PC-9 (cell line): ENCODE data around the gene BMP10. TPM values are rescaled to one million over a fixed set of nuclear protein-coding genes. Genes with fewer than 3 reads are reported as not detected.
"Not testable (repeated sequence)": the region's sequence is repeated elsewhere in the genome, so short reads cannot be mapped to it uniquely, and the experiment has no call there.

Source experiments
- BruUV-seq: library from RNA; stranded (reverse); fragments of 400-500 nt; replicated peaks from 2 replicates; lab custom pipeline; 2021; lab: Mats Ljungman, UMichigan
- CTCF ChIA-PET: fragments of 300-600 bp; sonication (Branson Sonifier 250); formaldehyde crosslinking; loops from one replicate; lab custom pipeline; 2022; ENCODE audit warnings: antibody characterized with exemption; lab: Charles Lee
- POLR2A ChIA-PET: fragments of 300-600 bp; sonication (Branson Sonifier 250); formaldehyde crosslinking; loops from one replicate; lab custom pipeline; 2022; ENCODE audit warnings: antibody characterized with exemption; ENCODE audit not compliant: unreplicated experiment; lab: Charles Lee
- DNase-seq, 2 experiments: peaks; one replicate each; pipeline versions ENCODE4 v3.0.0 to v3.0.0-alpha.2; 2015 to 2022; ENCODE audit warnings: mixed read lengths in 1 of 2
- H2AFZ ChIP-seq: fragments of 200-600 bp; sonication (generic); 2 replicates; pipeline ENCODE4 v1.8.1; 2017; ENCODE audit warnings: antibody characterized with exemption
- H3F3A ChIP-seq: fragments of 200-600 bp; sonication (generic); 2 replicates; pipeline ENCODE4 v1.8.1; 2017; ENCODE audit warnings: antibody characterized with exemption, mild to moderate bottlenecking, low read depth; ENCODE audit not compliant: insufficient read depth
- H3K27ac ChIP-seq: fragments of 200-600 bp; sonication (generic); 2 replicates; pipeline ENCODE4 v1.6.1; 2016; ENCODE audit warnings: mixed run types
- H3K27me3 ChIP-seq: fragments of 200-600 bp; sonication (generic); 2 replicates; pipeline ENCODE4 v1.6.1; 2016; ENCODE audit warnings: low read depth, mixed run types; ENCODE audit not compliant: insufficient read depth
- H3K36me3 ChIP-seq: fragments of 200-600 bp; sonication (generic); 2 replicates; pipeline ENCODE4 v1.6.1; 2016; ENCODE audit warnings: low read depth, mixed run types
- H3K4me1 ChIP-seq: fragments of 200-600 bp; sonication (generic); replicated peaks from 2 replicates; pipeline ENCODE4 v1.6.1; 2016; ENCODE audit warnings: mixed run types; ENCODE audit not compliant: insufficient read depth
- H3K4me2 ChIP-seq: fragments of 200-600 bp; sonication (generic); 2 replicates; pipeline ENCODE4 v1.6.1; 2017; ENCODE audit warnings: mixed run types
- H3K4me3 ChIP-seq: fragments of 200-600 bp; sonication (generic); 2 replicates; pipeline ENCODE4 v1.6.1; 2016; ENCODE audit warnings: mixed run types
- H3K79me2 ChIP-seq: fragments of 200-600 bp; sonication (generic); 2 replicates; pipeline ENCODE4 v1.6.1; 2017; ENCODE audit warnings: low read depth, mixed run types
- H3K9me2 ChIP-seq: fragments of 200-600 bp; sonication (generic); 2 replicates; pipeline ENCODE4 v1.8.1; 2017; ENCODE audit warnings: mild to moderate bottlenecking; ENCODE audit not compliant: insufficient read depth
- H3K9me3 ChIP-seq: fragments of 200-600 bp; sonication (generic); 2 replicates; pipeline ENCODE4 v1.8.1; 2016; ENCODE audit warnings: low read depth; ENCODE audit not compliant: insufficient read depth
- H4K20me1 ChIP-seq: fragments of 200-600 bp; sonication (generic); 2 replicates; pipeline ENCODE4 v1.8.1; 2017; ENCODE audit not compliant: insufficient read depth
- CTCF ChIP-seq: fragments of 200-600 bp; sonication (generic); conservative IDR thresholded peaks from 2 replicates; pipeline ENCODE4 v1.6.1; 2017; ENCODE audit warnings: mixed run types, antibody characterized with exemption, mild to moderate bottlenecking, moderate library complexity
- EZH2 ChIP-seq: fragments of 200-600 bp; sonication (generic); IDR thresholded peaks from 2 replicates; pipeline ENCODE4 v1.8.0; 2017; ENCODE audit warnings: antibody characterized with exemption, low read depth
- intact Hi-C: fragments of 100-400 bp; cut with micrococcal nuclease; formaldehyde crosslinking; loops from one replicate; pipeline ENCODE4 v1.10.0; 2022; ENCODE audit not compliant: unreplicated experiment
- total RNA-seq: library from RNA; stranded (reverse); gene quantifications from 2 replicates; pipeline ENCODE4 v1.2.3, GENCODE V29; 2021

Gene BMP10
- total RNA-seq, 1 experiment from 2014 or later, result not detected

GRCh38 chr2:68901199-68901514 lies 30.0 kb upstream of the BMP10 start:
- BruUV-seq, result no TSS peak
- intact Hi-C loops, result no loop called here
- TF ChIP-seq EZH2, result no peak
- TF ChIP-seq CTCF, result 0 out of 2 replicates have a peak, but pooled peaks have one; percentile 18
- Histone ChIP-seq H3K27ac (no peak overlapping the region), H3K4me1 (no peaks in the 10 kb centered on the region), H3K79me2 (no peaks in the 10 kb centered on the region), H3K9me3 (peaks cover 5% of the 10 kb centered on the region), H3F3A (no peaks in the 10 kb centered on the region), H3K4me2 (no peak overlapping the region), H4K20me1 (no peaks in the 10 kb centered on the region), H3K36me3 (no peaks in the 10 kb centered on the region), H3K4me3 (no peak overlapping the region), H3K27me3 (no peaks in the 10 kb centered on the region), H3K9me2 (no peaks in the 10 kb centered on the region), H2AFZ (no peak overlapping the region)
- ChIA-PET POLR2A (no interaction called here), CTCF (no interaction called here)
- no peak for DNase-seq

DNA sequence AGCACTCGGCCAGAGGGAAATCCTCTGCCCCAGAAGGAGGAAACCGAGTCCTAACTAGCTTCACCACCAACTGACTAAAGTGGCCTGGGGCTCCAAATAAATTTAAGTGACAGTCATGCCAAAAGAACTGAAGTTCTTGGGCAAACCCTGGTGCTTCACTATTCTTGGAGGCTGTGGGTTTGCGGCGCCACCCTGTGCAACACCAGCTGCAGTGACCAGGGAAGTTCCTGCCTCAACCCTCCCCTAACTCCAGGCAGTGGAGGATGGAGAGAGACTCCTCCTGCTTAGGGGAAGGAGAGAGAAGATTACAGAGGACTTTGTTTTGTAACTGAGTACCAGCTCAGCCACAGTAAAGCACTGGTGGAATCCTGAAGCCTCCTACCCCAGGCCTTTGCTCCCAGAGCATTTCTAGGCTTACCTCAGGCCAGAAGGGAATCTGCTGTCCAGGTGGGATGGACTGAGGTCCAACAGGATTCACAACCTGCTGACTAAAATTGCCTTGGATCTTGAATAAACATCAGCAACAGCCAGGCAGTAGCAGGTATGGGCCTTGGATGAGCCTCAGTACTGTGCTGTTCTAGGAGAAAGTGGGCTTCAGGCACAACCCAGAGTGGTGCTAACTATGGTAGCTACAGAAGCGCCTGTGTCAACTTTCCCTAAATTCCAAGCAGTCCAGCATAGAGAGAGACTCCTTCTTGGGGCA lies 29.4 kb upstream of the BMP10 start:
- Histone ChIP-seq H3K9me2 (no peaks in the 10 kb centered on the region), H3K36me3 (no peaks in the 10 kb centered on the region), H3K4me2 (no peak overlapping the region), H4K20me1 (no peaks in the 10 kb centered on the region), H2AFZ (no peak overlapping the region), H3K27ac (no peak overlapping the region), H3K4me3 (no peak overlapping the region), H3K9me3 (peaks cover 5% of the 10 kb centered on the region), H3F3A (no peaks in the 10 kb centered on the region), H3K4me1 (no peaks in the 10 kb centered on the region), H3K79me2 (no peaks in the 10 kb centered on the region), H3K27me3 (no peaks in the 10 kb centered on the region)
- no peak for TF ChIP-seq CTCF
- TF ChIP-seq EZH2, result no peak
- ChIA-PET CTCF (no interaction called here), POLR2A (no interaction called here)
- BruUV-seq, result no TSS peak
- intact Hi-C loops, result no loop called here
- no peak for DNase-seq

DNA sequence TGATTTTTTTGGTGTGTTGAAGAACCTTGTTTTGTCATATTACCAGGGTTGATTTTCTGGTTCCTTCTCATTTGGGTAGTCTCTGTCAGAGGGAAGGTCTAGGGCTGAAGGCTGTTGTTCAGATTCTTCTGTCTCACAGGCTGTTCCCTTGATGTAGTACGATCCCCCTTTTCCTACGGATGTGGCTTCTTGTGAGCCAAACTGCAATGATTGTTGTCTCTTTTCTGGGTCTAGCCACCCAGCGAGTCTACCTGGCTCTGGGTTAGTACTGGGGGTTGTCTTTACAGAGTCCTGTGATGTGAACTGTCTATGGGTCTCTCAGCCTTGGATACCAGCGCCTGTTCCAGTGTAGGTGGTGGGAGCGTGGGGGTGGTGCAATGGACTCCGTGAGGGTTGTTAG lies 24.8 kb upstream of the BMP10 start:
- not testable (repeated sequence) for H3K36me3 ChIP-seq, H3K27me3 ChIP-seq, H3K27ac ChIP-seq

DNA sequence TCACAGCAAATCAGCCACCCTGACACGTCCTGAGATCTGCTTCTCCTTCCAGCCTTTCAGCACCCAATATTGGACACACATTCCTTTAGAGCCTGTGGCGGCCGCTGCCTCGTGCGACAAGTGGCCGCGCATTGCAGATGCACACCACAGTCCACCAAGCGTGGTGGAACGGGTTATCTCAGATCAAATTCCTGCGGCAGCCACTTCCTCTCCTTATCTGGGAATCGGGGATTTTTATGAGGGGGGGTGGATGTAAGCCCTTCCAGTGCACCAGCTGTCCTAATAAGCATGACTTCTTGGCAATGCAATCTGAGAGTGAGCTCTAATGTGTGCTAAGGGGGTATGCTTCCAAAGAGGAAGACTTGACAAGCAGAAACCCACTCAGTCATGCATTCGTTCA lies 18.3 kb upstream of the BMP10 start:
- no peaks in the 10 kb centered on the region for H3K79me2 ChIP-seq
- no peak for TF ChIP-seq CTCF
- no peaks in the 10 kb centered on the region for H3K9me3 ChIP-seq
- CTCF ChIA-PET, result no interaction called here
- H3K9me2 ChIP-seq, result no peaks in the 10 kb centered on the region
- no peaks in the 10 kb centered on the region for H3F3A ChIP-seq
- H4K20me1 ChIP-seq, result no peaks in the 10 kb centered on the region
- peak in 1 of 2 experiments; percentile 77 for DNase-seq
- no peak overlapping the region for H3K27ac ChIP-seq
- intact Hi-C loops, result loop anchor here (1.0 kb wide), 1 partner anchor 19 kb away; no protein-coding TSS in a partner anchor
- H3K36me3 ChIP-seq, result no peaks in the 10 kb centered on the region
- no peak overlapping the region for H2AFZ ChIP-seq
- POLR2A ChIA-PET, result interaction anchor here (0.7 kb wide), 1 partner anchor 1892 kb away, joined by 3 read pairs; no protein-coding TSS in a partner anchor
- H3K4me2 ChIP-seq, result no peak overlapping the region
- no peaks in the 10 kb centered on the region for H3K4me1 ChIP-seq
- no TSS peak for BruUV-seq
- H3K4me3 ChIP-seq, result no peak overlapping the region
- H3K27me3 ChIP-seq, result no peaks in the 10 kb centered on the region

More for the DNA sequence above, 24.8 kb upstream of the BMP10 start:
- H3K9me3 ChIP-seq, H3K9me2 ChIP-seq, H2AFZ ChIP-seq, DNase-seq, H3K4me3 ChIP-seq, CTCF ChIA-PET, H4K20me1 ChIP-seq, H3K4me1 ChIP-seq, H3K4me2 ChIP-seq, BruUV-seq, POLR2A ChIA-PET, H3F3A ChIP-seq, intact Hi-C loops, H3K79me2 ChIP-seq: not testable (repeated sequence)
